ENCODE measurements around the gene SCGN.

The SCGN gene

GRCh38 chr6:25710287-25710686 is 58.3 kb downstream of the SCGN start:
- no peak overlapping the region for H3K27ac ChIP-seq (ENCODE audit: low read depth, low read length)
- H3K79me2 ChIP-seq (ENCODE audit: control insufficient read depth, low read length): no peaks in the 10 kb centered on the region
- no peak overlapping the region for H3K4me2 ChIP-seq (ENCODE audit: low read length)
- TF ChIP-seq EZH2phosphoT487 (IDR thresholded peaks at IDR 0.05; ENCODE audit: borderline replicate concordance, low read length) (no peak), CTCF (IDR thresholded peaks at IDR 0.05; ENCODE audit: low read depth, low read length, poor library complexity, severe bottlenecking) (no peak)
- H3K9me3 ChIP-seq (ENCODE audit: control insufficient read depth, insufficient read depth, low read length): peaks cover 3% of the 10 kb centered on the region; the same call in 1 of the 2 replicates
- no peaks in the 10 kb centered on the region for H3F3A ChIP-seq (ENCODE audit: control insufficient read depth, insufficient read depth)
- no peak overlapping the region for H3K4me3 ChIP-seq (ENCODE audit: low read length)
- no peaks in the 10 kb centered on the region for H3K27me3 ChIP-seq (ENCODE audit: control insufficient read depth, low read length)
- no peaks in the 10 kb centered on the region for H3K4me1 ChIP-seq (ENCODE audit: control insufficient read depth, low read length)
- H4K20me1 ChIP-seq (ENCODE audit: control insufficient read depth, insufficient read depth, low read depth, low read length): no peaks in the 10 kb centered on the region
- no peaks in the 10 kb centered on the region for H3K9me2 ChIP-seq (replicated peaks; ENCODE audit: control insufficient read depth, low read length)
- H3K36me3 ChIP-seq (ENCODE audit: control insufficient read depth, low read length): no peaks in the 10 kb centered on the region

GRCh38 chr6:25713824-25714223 is 61.8 kb downstream of the SCGN start:
- Histone ChIP-seq H4K20me1 (ENCODE audit: control insufficient read depth, insufficient read depth, low read depth, low read length) (no peaks in the 10 kb centered on the region), H3K4me3 (ENCODE audit: low read length) (no peak overlapping the region), H3K27ac (ENCODE audit: low read depth, low read length) (no peak overlapping the region), H3K4me2 (ENCODE audit: low read length) (no peak overlapping the region), H3K27me3 (ENCODE audit: control insufficient read depth, low read length) (no peaks in the 10 kb centered on the region), H3F3A (ENCODE audit: control insufficient read depth, insufficient read depth) (no peaks in the 10 kb centered on the region), H3K79me2 (ENCODE audit: control insufficient read depth, low read length) (no peaks in the 10 kb centered on the region), H3K9me3 (ENCODE audit: control insufficient read depth, insufficient read depth, low read length) (peaks cover 3% of the 10 kb centered on the region; the same call in 1 of the 2 replicates), H3K36me3 (ENCODE audit: control insufficient read depth, low read length) (no peaks in the 10 kb centered on the region), H3K4me1 (ENCODE audit: control insufficient read depth, low read length) (no peaks in the 10 kb centered on the region), H3K9me2 (replicated peaks; ENCODE audit: control insufficient read depth, low read length) (no peaks in the 10 kb centered on the region)
- no peak for TF ChIP-seq EZH2phosphoT487 (IDR thresholded peaks at IDR 0.05; ENCODE audit: borderline replicate concordance, low read length)
- no peak for TF ChIP-seq CTCF (IDR thresholded peaks at IDR 0.05; ENCODE audit: low read depth, low read length, poor library complexity, severe bottlenecking)

GRCh38 chr6:25714765-25715164 is 62.8 kb downstream of the SCGN start:
- no peak overlapping the region for H3K27ac ChIP-seq (ENCODE audit: low read depth, low read length)
- no peaks in the 10 kb centered on the region for H4K20me1 ChIP-seq (ENCODE audit: control insufficient read depth, insufficient read depth, low read depth, low read length)
- H3K4me3 ChIP-seq (ENCODE audit: low read length): no peak overlapping the region
- no peaks in the 10 kb centered on the region for H3K79me2 ChIP-seq (ENCODE audit: control insufficient read depth, low read length)
- no peak overlapping the region for H3K4me2 ChIP-seq (ENCODE audit: low read length)
- TF ChIP-seq EZH2phosphoT487 (IDR thresholded peaks at IDR 0.05; ENCODE audit: borderline replicate concordance, low read length): no peak
- TF ChIP-seq CTCF (IDR thresholded peaks at IDR 0.05; ENCODE audit: low read depth, low read length, poor library complexity, severe bottlenecking): no peak
- H3K27me3 ChIP-seq (ENCODE audit: control insufficient read depth, low read length): no peaks in the 10 kb centered on the region
- no peaks in the 10 kb centered on the region for H3F3A ChIP-seq (ENCODE audit: control insufficient read depth, insufficient read depth)
- H3K36me3 ChIP-seq (ENCODE audit: control insufficient read depth, low read length): no peaks in the 10 kb centered on the region
- peaks cover 3% of the 10 kb centered on the region; the same call in 1 of the 2 replicates for H3K9me3 ChIP-seq (ENCODE audit: control insufficient read depth, insufficient read depth, low read length)
- no peaks in the 10 kb centered on the region for H3K4me1 ChIP-seq (ENCODE audit: control insufficient read depth, low read length)
- H3K9me2 ChIP-seq (replicated peaks; ENCODE audit: control insufficient read depth, low read length): no peaks in the 10 kb centered on the region
